GM15510 (cell line): ENCODE data around the gene RBFA.

Experiments
- POLR2A ChIP-seq: IDR thresholded peaks from 3 replicates; pipeline ENCODE4 v1.6.1; 2011; ENCODE audit warnings: borderline replicate concordance; ENCODE audit not compliant: insufficient read length; ENCODE audit errors: extremely low read depth

Gene RBFA

DNA sequence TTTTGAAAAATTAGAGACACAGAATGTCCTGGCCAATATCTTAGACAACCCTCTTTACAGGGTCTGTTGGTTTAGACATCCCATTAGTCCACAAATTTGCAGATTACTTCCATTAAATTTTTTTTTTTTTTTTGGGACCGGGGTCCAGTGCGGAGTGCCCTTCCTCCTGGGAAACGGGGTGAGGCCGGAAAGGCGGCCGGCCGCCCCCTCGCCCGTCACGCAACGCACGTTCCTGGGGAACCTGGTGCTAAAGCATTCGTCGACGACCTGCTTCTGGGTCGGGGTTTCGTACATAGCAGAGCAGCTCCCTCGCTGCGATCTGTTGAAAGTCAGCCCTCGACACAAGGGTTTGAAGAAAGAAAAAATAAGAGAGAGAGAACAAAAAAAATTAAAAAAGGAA, 21.5 kb upstream of the RBFA start:
- no peak for TF ChIP-seq POLR2A

DNA sequence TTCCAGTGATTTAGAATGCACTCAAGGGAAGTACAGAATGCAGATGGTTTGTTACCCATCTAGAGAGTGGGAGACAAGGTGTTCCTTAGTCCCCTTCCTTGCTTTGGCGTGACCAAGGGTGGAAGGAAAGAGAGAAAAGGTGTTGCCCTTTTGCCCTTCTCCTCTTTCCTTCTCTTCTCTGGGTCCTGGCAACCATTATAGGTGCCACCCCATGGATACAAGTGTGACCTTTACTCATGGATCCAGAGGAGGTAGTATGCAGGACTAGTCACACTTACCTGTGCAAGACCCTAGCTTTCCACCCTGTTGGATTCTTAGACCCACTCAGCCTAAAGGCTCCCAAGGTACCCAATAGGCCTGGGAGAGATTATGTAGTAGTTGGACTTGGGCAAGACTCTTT, 11.6 kb upstream of the RBFA start:
- TF ChIP-seq POLR2A = no peak

- no peak for TF ChIP-seq POLR2A
These were observed 11.1 kb upstream of the RBFA start for GRCh38 chr18:80023173-80023572.

GRCh38 chr18:80026363-80026762, 7.9 kb upstream of the RBFA start:
- no peak for TF ChIP-seq POLR2A

- TF ChIP-seq POLR2A = no peak
These were observed 4.5 kb upstream of the RBFA start for GRCh38 chr18:80029690-80030089.

GRCh38 chr18:80033181-80034067, 810 bp upstream of the RBFA start:
- TF ChIP-seq POLR2A = peak; percentile 50

DNA sequence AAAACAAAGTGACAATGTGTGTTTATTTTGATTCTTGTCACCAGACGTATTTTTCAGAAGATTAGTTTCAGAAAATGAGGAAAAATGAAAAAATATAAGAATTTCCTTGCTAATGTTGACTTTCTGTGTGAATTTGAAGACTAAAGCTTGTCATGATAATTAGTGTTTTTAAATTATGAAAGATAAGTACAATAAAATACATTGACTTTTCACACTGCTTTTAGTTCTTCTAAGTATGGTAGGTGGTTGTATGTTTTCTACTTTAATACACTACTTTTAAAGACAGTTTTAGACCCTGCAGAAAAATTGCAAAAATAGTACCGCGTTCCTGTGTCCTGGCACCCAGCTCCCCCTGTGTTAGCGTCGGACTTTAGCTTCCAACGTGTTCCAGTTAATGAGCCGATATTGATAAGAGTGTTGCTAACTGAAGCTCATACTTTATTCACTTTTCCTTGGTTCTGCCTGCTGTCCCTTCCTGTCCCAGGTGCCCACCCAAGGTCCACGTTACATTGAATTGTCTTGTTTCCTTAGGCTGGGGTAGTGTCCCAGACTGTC, 695 bp downstream of the RBFA start:
- TF ChIP-seq POLR2A = no peak

DNA sequence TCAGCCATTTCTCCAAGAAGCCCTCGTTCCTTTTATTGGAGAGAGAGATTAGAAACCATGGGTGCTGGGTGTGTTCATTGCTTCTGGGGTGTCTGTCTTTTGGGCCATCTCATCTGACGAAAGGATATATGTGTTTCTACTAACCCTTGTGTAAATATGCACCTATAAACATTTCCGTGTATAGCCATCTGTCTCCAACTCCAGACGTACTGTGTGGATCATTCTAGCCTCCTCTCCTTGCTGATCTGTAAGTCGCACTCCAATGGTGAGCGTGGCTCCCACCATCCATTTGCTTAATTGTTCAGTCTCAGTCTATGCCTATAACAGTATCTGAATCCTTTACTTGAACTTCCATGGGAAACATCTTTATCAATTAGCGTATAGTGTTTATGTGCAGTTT, 1.8 kb downstream of the RBFA start:
- TF ChIP-seq POLR2A = no peak

GRCh38 chr18:80037300-80037699, 3.1 kb downstream of the RBFA start:
- TF ChIP-seq POLR2A = no peak

- TF ChIP-seq POLR2A = no peak
These were observed 3.8 kb downstream of the RBFA start for GRCh38 chr18:80037869-80038630.

DNA sequence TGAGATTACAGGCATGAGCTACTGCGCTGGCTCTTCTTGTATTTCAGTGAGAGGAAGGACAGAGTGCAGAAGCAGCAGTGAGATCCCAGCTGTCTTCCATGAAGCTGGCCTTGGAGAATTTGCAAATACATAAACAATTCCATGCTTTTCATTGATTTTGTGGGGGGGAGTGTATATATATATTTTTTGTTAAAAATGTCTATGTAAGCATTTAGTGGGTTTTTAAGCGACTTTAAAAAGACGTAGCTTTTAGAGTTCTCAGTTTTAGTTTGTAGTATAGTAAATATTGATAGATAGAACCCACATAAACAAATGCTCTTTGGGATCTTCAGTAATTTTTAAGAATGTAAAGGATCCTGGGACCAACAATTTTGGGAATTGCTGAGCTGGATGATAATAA, 6.3 kb downstream of the RBFA start:
- no peak for TF ChIP-seq POLR2A

GRCh38 chr18:80041424-80041823, 7.2 kb downstream of the RBFA start:
- TF ChIP-seq POLR2A = no peak

DNA sequence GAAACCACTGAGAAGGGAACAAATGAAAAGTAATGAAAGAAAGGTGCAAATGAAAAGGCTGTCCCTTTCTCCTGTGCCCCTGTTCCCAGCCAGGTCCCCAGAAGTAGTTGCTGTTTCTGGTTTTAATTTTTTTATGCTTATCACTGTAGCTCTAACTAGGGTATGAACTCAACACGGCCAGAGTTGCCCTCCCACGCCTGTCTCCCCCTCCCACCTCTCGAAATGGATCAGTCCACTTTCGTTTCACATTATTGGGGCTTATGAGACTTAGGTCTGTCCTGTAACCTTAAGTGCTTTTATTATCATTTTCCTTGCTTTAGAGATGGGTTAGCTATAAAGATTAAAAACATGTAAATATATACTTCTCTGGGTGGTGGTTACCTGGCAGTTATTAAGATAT, 8.6 kb downstream of the RBFA start:
- no peak for TF ChIP-seq POLR2A

DNA sequence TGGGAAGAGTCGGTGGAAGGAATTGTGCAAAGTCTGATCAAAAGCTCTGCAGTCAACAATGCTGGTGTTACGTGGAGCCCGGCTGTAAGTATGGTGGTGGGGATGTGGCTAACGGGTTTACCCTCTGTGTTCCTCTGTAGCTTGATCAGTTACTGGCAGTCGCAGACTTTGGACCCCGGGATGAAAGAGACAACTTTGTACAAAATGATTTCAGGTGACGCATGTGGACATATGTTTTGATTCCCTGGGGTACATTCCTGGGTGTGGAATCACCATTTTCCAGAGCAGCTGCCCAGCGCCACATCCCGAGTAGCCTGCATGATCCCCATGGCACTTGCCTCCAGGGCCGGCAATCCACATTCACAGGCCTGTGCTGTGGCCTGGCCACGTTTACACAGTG, 9.8 kb downstream of the RBFA start:
- TF ChIP-seq POLR2A = no peak

DNA sequence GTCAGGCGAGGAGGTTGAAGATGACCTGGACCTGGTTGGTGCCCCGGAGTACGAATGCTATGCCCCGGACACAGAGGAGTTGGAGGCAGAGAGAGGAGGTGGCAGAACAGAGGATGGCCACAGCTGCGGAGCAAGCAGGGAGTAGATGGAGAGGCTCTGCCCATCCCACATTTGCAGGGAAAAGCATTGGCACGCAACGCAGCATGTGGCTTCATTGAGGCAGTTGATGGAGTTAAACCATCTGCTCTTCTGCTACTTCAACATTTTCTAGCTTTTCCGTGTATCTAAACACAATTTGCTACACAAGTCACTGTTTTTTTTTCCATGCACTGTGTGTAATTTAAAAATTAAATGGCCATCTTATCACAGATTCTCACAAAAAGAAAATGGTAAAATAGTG, 11.8 kb downstream of the RBFA start:
- TF ChIP-seq POLR2A = no peak

DNA sequence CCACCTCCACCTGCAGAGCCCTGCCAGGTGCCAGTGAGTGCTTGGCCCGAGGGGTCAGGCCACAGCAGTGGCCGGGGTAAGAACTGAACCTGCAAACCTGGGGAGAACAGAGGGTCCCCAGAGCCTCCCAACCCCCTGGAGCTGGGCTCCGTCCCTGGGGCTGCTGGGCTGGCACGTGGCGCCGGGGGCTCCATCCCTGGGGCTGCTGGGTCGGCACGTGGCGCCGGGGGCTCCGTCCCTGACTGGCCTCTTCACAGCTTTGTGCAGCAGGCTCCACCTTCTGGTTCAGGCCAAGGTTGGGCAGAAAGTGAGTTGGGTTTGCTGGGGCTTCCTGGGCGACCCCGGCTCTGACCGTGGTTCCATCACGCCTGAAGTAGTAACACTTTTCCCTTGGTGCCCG, 12.2 kb downstream of the RBFA start:
- TF ChIP-seq POLR2A = no peak

DNA sequence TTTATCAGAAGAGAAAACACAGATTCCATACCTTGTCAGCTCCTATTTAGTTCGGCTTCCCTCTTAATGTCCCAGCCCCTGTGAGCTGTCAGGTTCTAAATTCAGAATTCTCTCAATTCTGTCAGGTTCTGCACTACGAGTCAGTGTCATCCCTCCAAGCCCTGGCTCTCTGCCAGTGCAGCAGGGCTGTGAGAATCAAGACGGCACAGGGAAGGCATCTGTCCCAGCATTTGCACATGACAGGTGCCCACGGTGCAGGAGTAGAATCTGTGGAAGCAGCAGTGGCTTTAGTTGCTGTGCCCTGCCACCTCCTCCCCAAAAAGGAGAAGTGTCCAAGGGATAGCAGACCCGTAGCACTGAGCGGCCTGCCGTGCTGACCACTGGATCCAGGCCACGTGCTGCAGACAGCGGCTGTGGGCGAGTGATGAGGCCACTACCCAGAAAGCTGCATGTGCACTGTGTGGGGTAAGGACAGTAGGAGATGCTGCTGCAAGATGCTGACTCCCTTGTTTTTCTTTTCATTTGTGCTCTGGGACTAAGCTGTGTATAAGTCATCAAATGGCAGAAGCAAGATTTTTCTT, 12.8 kb downstream of the RBFA start:
- TF ChIP-seq POLR2A = no peak
